ENCODE measurements around the gene NBAS. TPM values are rescaled to one million over a fixed set of nuclear protein-coding genes. Genes with fewer than 3 reads are reported as not detected.
"Not testable (repeated sequence)": the region's sequence is repeated elsewhere in the genome, so short reads cannot be mapped to it uniquely, and the experiment has no call there.

Gene NBAS
- total and polyA plus RNA-seq, 8 donors = 14.5 to 96.2 (median 41.2) TPM

DNA sequence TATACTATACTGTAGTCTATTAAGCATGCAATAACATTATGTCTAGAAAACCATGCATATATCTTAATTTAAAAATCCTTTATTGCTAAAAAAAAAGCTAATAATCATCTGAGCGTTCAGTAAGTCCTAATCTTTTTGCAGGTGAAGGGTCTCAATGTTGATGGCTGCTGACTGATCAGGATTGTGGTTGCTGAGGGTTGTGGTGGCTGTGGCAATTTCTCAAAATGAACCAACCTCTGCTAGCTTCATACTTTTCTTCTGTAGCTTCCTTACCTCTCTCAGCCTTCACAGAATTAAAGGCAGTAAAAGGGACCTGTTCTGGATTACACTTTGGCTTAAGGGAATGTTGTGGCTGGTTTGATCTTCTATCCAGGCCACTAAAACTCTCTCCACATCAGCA, 235.8 kb downstream of the NBAS start:
- Histone ChIP-seq H3K27ac (no peak overlapping the region), H3K9me3 (peaks cover 0 to 7% (median 2%) of the 10 kb centered on the region in 4 donors), H3K4me3 (no peak overlapping the region), H3K27me3 (no peaks in the 10 kb centered on the region), H3K36me3 (peaks cover 4 to 79% (median 58%) of the 10 kb centered on the region in 4 donors), H3K4me1 (no peaks in the 10 kb centered on the region)
- no peak for DNase-seq
- 69 to 92% (median 90%) methylated on average over 1 of the region's 1 CpG for WGBS, 5 donors
- no peak for TF ChIP-seq EP300 (IDR thresholded peaks at IDR 0.05)
- TF ChIP-seq, protein P1, sequence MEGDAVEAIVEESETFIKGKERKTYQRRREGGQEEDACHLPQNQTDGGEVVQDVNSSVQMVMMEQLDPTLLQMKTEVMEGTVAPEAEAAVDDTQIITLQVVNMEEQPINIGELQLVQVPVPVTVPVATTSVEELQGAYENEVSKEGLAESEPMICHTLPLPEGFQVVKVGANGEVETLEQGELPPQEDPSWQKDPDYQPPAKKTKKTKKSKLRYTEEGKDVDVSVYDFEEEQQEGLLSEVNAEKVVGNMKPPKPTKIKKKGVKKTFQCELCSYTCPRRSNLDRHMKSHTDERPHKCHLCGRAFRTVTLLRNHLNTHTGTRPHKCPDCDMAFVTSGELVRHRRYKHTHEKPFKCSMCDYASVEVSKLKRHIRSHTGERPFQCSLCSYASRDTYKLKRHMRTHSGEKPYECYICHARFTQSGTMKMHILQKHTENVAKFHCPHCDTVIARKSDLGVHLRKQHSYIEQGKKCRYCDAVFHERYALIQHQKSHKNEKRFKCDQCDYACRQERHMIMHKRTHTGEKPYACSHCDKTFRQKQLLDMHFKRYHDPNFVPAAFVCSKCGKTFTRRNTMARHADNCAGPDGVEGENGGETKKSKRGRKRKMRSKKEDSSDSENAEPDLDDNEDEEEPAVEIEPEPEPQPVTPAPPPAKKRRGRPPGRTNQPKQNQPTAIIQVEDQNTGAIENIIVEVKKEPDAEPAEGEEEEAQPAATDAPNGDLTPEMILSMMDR (IDR thresholded peaks at IDR 0.05) = no peak
- no peak for TF ChIP-seq POLR2AphosphoS5 (IDR thresholded peaks at IDR 0.05)
- TF ChIP-seq POLR2A (IDR thresholded peaks at IDR 0.05) = no peak
- intact Hi-C loops (cut with DNase I; ENCODE audit: low total_unique reads) = no loop called here

DNA sequence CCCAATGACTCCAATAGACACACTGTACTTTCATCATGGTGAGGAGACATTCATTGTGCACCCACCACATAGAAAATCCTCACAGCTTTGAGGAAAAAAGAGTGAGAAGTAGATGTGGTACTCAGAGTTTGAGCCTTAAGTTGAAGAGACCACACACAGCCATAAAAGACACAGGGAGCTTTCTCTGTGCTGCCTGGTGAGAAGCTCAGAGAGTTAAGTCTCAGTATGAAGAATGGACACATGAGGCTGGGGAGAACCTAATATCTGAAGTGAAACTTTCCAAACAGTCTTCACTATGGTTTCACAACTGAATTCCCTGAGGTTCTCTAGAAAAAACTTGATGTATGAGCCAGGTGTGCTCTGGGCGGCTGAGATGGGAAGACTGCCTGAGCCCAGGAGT, 237.9 kb downstream of the NBAS start:
- H3K36me3 ChIP-seq = peaks cover 0 to 60% (median 40%) of the 10 kb centered on the region in 4 donors
- intact Hi-C loops (cut with DNase I; ENCODE audit: low total_unique reads) = no loop called here

DNA sequence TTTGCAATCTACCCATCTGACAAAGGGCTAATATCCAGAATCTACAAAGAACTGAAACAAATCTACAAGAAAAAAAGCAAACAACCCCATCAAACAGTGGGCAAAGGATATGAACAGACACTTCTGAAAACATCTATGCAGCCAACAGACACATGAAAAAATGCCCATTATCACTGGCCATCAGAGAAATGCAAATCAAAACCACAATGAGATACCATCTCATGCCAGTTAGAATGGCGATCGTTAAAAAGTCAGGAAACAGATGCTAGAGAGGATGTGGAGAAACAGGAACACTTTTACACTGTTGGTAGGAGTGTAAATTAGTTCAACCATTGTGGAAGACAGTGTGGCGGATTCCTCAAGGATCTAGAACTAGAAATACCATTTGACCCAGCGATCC, 239.7 kb downstream of the NBAS start:
- DNase-seq; H3K27ac ChIP-seq; H3K4me1 ChIP-seq; H3K4me3 ChIP-seq; intact Hi-C loops (cut with DNase I; ENCODE audit: low total_unique reads); H3K27me3 ChIP-seq: not testable (repeated sequence)
- H3K9me3 ChIP-seq = peaks cover 0 to 18% (median 4%) of the 10 kb centered on the region in 4 donors
- WGBS, 5 donors = 84 to 98% (median 89%) methylated on average over 4 of the region's 4 CpGs
- H3K36me3 ChIP-seq = peaks cover 0 to 52% (median 30%) of the 10 kb centered on the region in 4 donors

More for the DNA sequence above, 237.9 kb downstream of the NBAS start:
- TF ChIP-seq, protein P1 (IDR thresholded peaks at IDR 0.05) = no peak
- TF ChIP-seq EP300 (IDR thresholded peaks at IDR 0.05) (no peak), POLR2AphosphoS5 (IDR thresholded peaks at IDR 0.05) (no peak), POLR2A (IDR thresholded peaks at IDR 0.05) (no peak)
- peaks cover 0 to 13% (median 4%) of the 10 kb centered on the region in 4 donors for H3K9me3 ChIP-seq
- DNase-seq = no peak
- H3K4me3 ChIP-seq = no peak overlapping the region
- no peaks in the 10 kb centered on the region for H3K4me1 ChIP-seq
- H3K27ac ChIP-seq = no peak overlapping the region
- 94 to 100% (median 100%) methylated on average over 1 of the region's 1 CpG for WGBS, 5 donors
- H3K27me3 ChIP-seq = no peaks in the 10 kb centered on the region

DNA sequence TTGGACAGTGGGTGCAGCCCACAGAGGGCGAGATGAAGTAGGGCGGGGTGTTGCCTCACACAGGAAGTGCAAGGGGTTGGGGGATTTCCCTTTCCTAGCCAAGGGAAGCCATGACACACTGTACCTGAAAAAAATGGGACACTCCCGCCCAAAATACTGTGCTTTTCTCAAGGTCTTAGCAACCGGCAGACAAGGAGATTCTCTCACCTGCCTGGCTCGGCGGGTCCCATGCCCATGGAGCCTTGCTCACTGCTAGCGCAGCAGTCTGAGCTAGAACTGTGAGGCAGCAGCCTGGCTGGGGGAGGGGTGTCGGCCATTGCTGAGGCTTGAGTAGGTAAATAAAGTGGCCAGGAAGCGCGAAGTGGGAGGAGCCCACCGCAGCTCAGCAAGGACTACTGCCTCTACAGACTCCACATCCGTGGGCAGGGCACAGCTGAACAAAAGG, 244.7 kb downstream of the NBAS start:
- H3K4me3 ChIP-seq = no peak overlapping the region
- H3K27ac ChIP-seq = no peak overlapping the region
- DNase-seq = no peak
- peaks cover 0 to 25% (median 16%) of the 10 kb centered on the region in 4 donors for H3K36me3 ChIP-seq
- no peaks in the 10 kb centered on the region for H3K4me1 ChIP-seq
- intact Hi-C loops (cut with DNase I; ENCODE audit: low total_unique reads) = no loop called here
- no peaks in the 10 kb centered on the region for H3K27me3 ChIP-seq
- peaks cover 0 to 18% (median 4%) of the 10 kb centered on the region in 4 donors for H3K9me3 ChIP-seq
- 79 to 90% (median 89%) methylated on average over 12 of the region's 12 CpGs for WGBS, 5 donors
- TF ChIP-seq POLR2AphosphoS5 (IDR thresholded peaks at IDR 0.05) (no peak), POLR2A (IDR thresholded peaks at IDR 0.05) (no peak), EP300 (IDR thresholded peaks at IDR 0.05) (no peak)
- TF ChIP-seq, protein P1 (IDR thresholded peaks at IDR 0.05) = no peak

DNA sequence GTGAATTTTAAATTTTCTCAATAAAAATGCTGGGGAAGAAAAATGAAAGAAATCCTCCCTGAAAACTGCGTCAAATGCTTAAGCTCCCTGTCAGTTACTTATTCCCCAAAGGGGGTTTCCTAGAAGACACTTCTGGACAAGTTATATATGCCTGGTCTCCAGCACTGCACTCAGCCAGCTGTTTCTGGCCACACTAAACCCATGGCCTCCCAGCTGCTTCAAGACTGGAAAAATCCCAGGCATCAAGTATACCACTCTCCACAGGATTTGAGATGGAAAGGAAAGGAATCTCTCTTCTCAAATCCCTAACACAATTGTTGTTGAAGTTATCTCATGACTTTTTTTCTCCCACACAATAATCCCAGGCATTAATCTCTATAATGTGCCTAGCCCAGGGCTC, 245.7 kb downstream of the NBAS start:
- DNase-seq = no peak
- no peaks in the 10 kb centered on the region for H3K4me1 ChIP-seq

More for the DNA sequence above, 245.7 kb downstream of the NBAS start:
- no peaks in the 10 kb centered on the region for H3K27me3 ChIP-seq
- TF ChIP-seq, protein P1 (IDR thresholded peaks at IDR 0.05) = no peak
- TF ChIP-seq EP300 (IDR thresholded peaks at IDR 0.05) (no peak), POLR2AphosphoS5 (IDR thresholded peaks at IDR 0.05) (no peak), POLR2A (IDR thresholded peaks at IDR 0.05) (no peak)
- WGBS, 5 donors = 93 to 97% (median 95%) methylated on average over 1 of the region's 1 CpG
- H3K4me3 ChIP-seq = no peak overlapping the region
- peaks cover 0 to 12% (median 3%) of the 10 kb centered on the region in 4 donors for H3K9me3 ChIP-seq
- H3K27ac ChIP-seq = no peak overlapping the region
- intact Hi-C loops (cut with DNase I; ENCODE audit: low total_unique reads) = no loop called here
- H3K36me3 ChIP-seq = peaks cover 0 to 25% (median 14%) of the 10 kb centered on the region in 4 donors
